ENCODE results near the gene COL28A1.

The COL28A1 gene

DNA sequence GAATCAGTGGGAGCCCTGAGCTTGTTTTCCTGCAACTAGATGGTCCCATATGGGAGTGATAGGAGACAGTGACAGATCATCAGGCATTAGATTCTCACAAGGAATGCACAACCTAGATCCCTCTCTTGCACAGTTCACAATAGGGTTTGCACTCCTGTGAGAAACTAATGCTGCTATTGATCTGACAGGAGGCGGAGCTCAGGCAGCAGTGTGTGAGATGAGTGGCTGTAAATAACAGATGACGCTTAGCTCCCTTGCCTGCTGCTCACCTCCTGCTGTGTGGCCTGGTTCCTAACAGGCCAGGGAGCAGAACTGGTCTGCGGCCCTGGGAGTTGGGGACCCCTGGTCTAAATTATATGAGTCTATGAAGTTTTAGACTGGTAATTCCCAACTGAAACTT, 34.9 kb upstream of the COL28A1 start:
- Histone ChIP-seq H3F3A (ENCODE audit: insufficient read depth, low read length) (no peaks in the 10 kb centered on the region), H3K4me1 (ENCODE audit: insufficient read depth, low read length, severe bottlenecking) (peaks cover 30% of the 10 kb centered on the region), H3K36me3 (ENCODE audit: insufficient read depth, low read length) (peaks cover 39% of the 10 kb centered on the region), H3K27ac (ENCODE audit: low read depth, low read length, poor library complexity, severe bottlenecking) (no peak overlapping the region), H3K4me3 (ENCODE audit: low read depth, low read length, poor library complexity, severe bottlenecking) (no peak overlapping the region), H4K20me1 (ENCODE audit: insufficient read depth, low read length) (no peaks in the 10 kb centered on the region), H3K9ac (ENCODE audit: low read length) (no peak overlapping the region), H3K9me2 (ENCODE audit: low read depth, low read length) (no peaks in the 10 kb centered on the region), H3K27me3 (ENCODE audit: insufficient read depth, low read length) (no peaks in the 10 kb centered on the region), H3K79me2 (ENCODE audit: insufficient read depth, low read length) (peaks cover 42% of the 10 kb centered on the region), H2AFZ (ENCODE audit: low read length) (no peak overlapping the region), H3K9me3 (ENCODE audit: low read length) (no peaks in the 10 kb centered on the region), H3K4me2 (ENCODE audit: low read length) (no peak overlapping the region)
- TF ChIP-seq EZH2 (IDR thresholded peaks at IDR 0.05; ENCODE audit: borderline replicate concordance, low read length), result no peak
- TF ChIP-seq, protein P1, sequence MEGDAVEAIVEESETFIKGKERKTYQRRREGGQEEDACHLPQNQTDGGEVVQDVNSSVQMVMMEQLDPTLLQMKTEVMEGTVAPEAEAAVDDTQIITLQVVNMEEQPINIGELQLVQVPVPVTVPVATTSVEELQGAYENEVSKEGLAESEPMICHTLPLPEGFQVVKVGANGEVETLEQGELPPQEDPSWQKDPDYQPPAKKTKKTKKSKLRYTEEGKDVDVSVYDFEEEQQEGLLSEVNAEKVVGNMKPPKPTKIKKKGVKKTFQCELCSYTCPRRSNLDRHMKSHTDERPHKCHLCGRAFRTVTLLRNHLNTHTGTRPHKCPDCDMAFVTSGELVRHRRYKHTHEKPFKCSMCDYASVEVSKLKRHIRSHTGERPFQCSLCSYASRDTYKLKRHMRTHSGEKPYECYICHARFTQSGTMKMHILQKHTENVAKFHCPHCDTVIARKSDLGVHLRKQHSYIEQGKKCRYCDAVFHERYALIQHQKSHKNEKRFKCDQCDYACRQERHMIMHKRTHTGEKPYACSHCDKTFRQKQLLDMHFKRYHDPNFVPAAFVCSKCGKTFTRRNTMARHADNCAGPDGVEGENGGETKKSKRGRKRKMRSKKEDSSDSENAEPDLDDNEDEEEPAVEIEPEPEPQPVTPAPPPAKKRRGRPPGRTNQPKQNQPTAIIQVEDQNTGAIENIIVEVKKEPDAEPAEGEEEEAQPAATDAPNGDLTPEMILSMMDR (IDR thresholded peaks at IDR 0.05; ENCODE audit: low read length), result no peak

DNA sequence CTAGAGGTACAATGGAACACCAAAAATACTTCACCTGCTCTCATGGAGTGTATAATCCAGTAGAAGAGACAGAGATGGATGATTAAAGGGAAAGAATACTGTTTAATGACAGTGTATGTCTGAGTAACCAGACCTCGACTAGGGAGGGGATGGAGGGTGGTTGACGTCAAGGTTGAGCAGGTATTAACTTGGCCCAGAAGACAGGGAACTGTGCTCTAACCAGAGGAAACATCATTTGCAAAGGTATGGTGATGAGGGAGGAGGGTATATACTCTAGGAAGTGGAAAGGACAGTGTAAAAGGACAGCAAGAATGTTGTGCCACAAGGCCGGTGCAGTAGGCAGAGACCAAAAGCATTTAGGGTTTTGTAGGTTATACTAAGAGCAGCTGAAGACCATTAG, 33.9 kb upstream of the COL28A1 start:
- Histone ChIP-seq H3F3A (ENCODE audit: insufficient read depth, low read length) (no peaks in the 10 kb centered on the region), H3K27ac (ENCODE audit: low read depth, low read length, poor library complexity, severe bottlenecking) (peak overlapping the region; percentile 78), H3K4me1 (ENCODE audit: insufficient read depth, low read length, severe bottlenecking) (peaks cover 30% of the 10 kb centered on the region), H3K9ac (ENCODE audit: low read length) (peak overlapping the region; percentile 80), H3K4me3 (ENCODE audit: low read depth, low read length, poor library complexity, severe bottlenecking) (peak overlapping the region; percentile 80), H3K4me2 (ENCODE audit: low read length) (peak overlapping the region; percentile 99), H3K36me3 (ENCODE audit: insufficient read depth, low read length) (peaks cover 39% of the 10 kb centered on the region), H3K27me3 (ENCODE audit: insufficient read depth, low read length) (no peaks in the 10 kb centered on the region), H3K79me2 (ENCODE audit: insufficient read depth, low read length) (peaks cover 42% of the 10 kb centered on the region), H3K9me3 (ENCODE audit: low read length) (no peaks in the 10 kb centered on the region), H3K9me2 (ENCODE audit: low read depth, low read length) (no peaks in the 10 kb centered on the region), H2AFZ (ENCODE audit: low read length) (no peak overlapping the region), H4K20me1 (ENCODE audit: insufficient read depth, low read length) (no peaks in the 10 kb centered on the region)
- TF ChIP-seq EZH2 (IDR thresholded peaks at IDR 0.05; ENCODE audit: borderline replicate concordance, low read length), result no peak
- TF ChIP-seq, protein P1 (IDR thresholded peaks at IDR 0.05; ENCODE audit: low read length), result no peak

DNA sequence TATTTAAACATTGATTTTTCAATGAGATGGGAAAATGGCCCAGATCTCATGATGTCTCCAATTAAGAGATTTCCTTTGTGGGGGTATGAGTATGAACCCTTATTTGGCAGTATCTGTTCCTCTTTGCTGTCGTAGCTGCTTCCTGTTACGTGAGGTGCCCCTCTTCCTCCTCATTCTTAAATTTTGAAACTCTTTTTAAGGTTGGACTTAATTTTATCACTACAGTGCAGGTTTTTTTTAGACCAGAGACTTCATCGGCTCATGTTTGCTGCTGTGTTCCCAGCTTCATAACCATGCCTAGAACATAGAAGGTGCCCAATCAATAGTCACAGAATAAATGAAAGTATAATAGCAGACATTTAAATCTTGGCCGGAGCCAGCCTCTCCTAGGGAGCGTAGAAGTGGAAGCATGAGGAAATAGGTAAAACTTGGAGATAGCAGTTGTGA, 33.4 kb upstream of the COL28A1 start:
- Histone ChIP-seq H3K9ac (ENCODE audit: low read length) (peak overlapping the region; percentile 80), H3K27me3 (ENCODE audit: insufficient read depth, low read length) (no peaks in the 10 kb centered on the region), H3K9me3 (ENCODE audit: low read length) (no peaks in the 10 kb centered on the region), H3K4me1 (ENCODE audit: insufficient read depth, low read length, severe bottlenecking) (peaks cover 30% of the 10 kb centered on the region), H3K4me3 (ENCODE audit: low read depth, low read length, poor library complexity, severe bottlenecking) (peak overlapping the region; percentile 80), H2AFZ (ENCODE audit: low read length) (no peak overlapping the region), H4K20me1 (ENCODE audit: insufficient read depth, low read length) (no peaks in the 10 kb centered on the region), H3K36me3 (ENCODE audit: insufficient read depth, low read length) (peaks cover 34% of the 10 kb centered on the region), H3K79me2 (ENCODE audit: insufficient read depth, low read length) (peaks cover 42% of the 10 kb centered on the region), H3K4me2 (ENCODE audit: low read length) (peak overlapping the region; percentile 99), H3K9me2 (ENCODE audit: low read depth, low read length) (no peaks in the 10 kb centered on the region), H3K27ac (ENCODE audit: low read depth, low read length, poor library complexity, severe bottlenecking) (peak overlapping the region; percentile 78), H3F3A (ENCODE audit: insufficient read depth, low read length) (no peaks in the 10 kb centered on the region)
- TF ChIP-seq, protein P1 (IDR thresholded peaks at IDR 0.05; ENCODE audit: low read length), result no peak
- TF ChIP-seq EZH2 (IDR thresholded peaks at IDR 0.05; ENCODE audit: borderline replicate concordance, low read length), result no peak

Data from OCI-LY1 (cell line).